Thyroid gland (tissue), 4 donors: ENCODE measurements around the gene CD200.

ENCODE experiments used
- POLR2A ChIP-seq, 2 donors: fragments of 450-650 bp; IDR thresholded peaks; one replicate each; pipeline ENCODE4 v1.6.1; 2017; ENCODE audit warnings: antibody characterized with exemption in 2 of 2, mild to moderate bottlenecking in 2 of 2, moderate library complexity in 1 of 2
- TF ChIP-seq, protein P1 (sequence below), 6 experiments: fragments of 200-600 bp in 3 of 6; fragments of 450-650 bp in 3 of 6; sonication (generic) in 3 of 6; IDR thresholded peaks; one replicate each; pipeline ENCODE4 v1.5.1; 2016 to 2019; ENCODE audit warnings: antibody characterized with exemption in 6 of 6, mild to moderate bottlenecking in 2 of 6, inconsistent platforms in 1 of 6, moderate library complexity in 1 of 6

DNA sequence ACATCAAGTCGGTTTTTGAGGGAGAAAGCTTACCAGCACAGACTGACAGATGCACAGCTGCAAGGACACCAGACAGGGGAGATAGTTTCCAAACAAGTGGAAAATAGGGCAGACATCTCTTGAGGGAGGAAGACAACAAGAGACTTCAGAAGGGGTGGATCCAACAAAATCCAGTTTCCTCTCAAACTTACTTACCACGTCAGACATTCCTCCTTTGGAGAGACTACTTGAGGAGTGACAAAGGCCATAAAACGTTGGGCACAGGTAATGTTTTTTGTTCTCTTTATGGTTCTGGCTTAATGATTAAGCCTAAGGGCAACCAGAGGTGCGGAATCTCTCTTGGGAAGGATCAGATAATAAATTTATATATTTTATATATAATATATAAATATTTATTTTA lies 76.1 kb downstream of the CD200 start:
- TF ChIP-seq POLR2A (IDR thresholded peaks at IDR 0.05) = no peak
- TF ChIP-seq, protein P1, sequence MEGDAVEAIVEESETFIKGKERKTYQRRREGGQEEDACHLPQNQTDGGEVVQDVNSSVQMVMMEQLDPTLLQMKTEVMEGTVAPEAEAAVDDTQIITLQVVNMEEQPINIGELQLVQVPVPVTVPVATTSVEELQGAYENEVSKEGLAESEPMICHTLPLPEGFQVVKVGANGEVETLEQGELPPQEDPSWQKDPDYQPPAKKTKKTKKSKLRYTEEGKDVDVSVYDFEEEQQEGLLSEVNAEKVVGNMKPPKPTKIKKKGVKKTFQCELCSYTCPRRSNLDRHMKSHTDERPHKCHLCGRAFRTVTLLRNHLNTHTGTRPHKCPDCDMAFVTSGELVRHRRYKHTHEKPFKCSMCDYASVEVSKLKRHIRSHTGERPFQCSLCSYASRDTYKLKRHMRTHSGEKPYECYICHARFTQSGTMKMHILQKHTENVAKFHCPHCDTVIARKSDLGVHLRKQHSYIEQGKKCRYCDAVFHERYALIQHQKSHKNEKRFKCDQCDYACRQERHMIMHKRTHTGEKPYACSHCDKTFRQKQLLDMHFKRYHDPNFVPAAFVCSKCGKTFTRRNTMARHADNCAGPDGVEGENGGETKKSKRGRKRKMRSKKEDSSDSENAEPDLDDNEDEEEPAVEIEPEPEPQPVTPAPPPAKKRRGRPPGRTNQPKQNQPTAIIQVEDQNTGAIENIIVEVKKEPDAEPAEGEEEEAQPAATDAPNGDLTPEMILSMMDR (IDR thresholded peaks at IDR 0.05) = no peak
